ENCODE data around the gene TDRD10.

DNA sequence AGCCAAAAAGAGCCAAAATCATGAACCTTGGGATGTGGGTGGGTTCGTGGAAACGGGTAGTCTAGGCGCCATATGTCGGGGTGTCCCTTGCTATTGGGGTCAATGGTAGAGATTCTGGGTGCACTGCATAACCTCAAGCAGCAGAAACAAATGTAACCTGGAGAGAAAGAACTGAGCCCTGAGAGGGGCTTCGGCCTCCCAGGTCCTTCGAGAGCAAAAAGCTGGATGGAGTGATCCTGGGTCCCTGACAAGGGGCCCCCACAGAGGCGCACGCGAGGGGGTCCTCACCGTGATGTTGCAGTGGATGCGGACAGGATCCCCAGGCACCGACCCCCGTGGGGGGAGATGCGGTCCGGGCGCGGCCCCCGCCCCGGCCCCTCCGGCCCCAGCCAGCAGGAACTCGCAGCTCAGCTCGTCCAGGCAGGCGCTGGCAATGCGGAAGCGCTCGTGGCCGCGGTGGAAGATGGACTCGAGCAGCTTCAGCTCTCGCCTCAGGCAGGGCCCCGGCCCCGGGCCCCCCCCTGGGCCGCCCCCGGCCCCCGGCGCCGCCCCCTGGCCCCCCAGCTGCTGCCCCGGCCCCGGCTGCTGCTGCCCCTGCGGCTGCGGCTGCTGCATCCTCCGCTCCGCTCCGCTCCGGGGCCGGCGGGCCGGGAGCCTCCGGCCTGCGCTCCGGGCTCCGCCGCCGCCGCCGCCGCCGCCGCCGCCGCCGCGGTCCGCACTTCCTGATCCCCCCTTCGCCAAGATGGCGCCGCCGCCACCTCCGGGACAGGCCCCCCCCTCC, 56.1 kb downstream of the TDRD10 start, which contains the start of gene UBE2Q1:
- TF ChIP-seq POLR2A (IDR thresholded peaks at IDR 0.05; ENCODE audit: low read depth, low read length) (no peak), POLR2AphosphoS5 (IDR thresholded peaks at IDR 0.05; ENCODE audit: low read depth, low read length) (no peak), TAF1 (IDR thresholded peaks at IDR 0.05; ENCODE audit: borderline replicate concordance, low read depth, low read length) (no peak)
